HCT116 (cell line): ENCODE measurements around the gene INPP5B. TPM values are rescaled to one million over a fixed set of nuclear protein-coding genes. Genes with fewer than 3 reads are reported as not detected.

Experiments used
- ATAC-seq: fragments of 200-7000 bp; cut with Tn5 transposase; 2 replicates; pipeline ENCODE4 v1.9.1; 2020; ENCODE audit warnings: mild to moderate bottlenecking, moderate library complexity
- BruUV-seq: library from RNA; stranded (reverse); fragments of 400-500 nt; replicated peaks from 2 replicates; lab custom pipeline; 2021; lab: Mats Ljungman, UMichigan
- CTCF ChIA-PET: fragments of 300-600 bp; sonication (Branson Sonifier 250); formaldehyde crosslinking; loops from one replicate; lab custom pipeline; 2021; ENCODE audit warnings: antibody characterized with exemption; lab: Charles Lee
- POLR2A ChIA-PET: fragments of 300-600, 350-600 bp; sonication (Branson Sonifier 250); formaldehyde crosslinking; loops from one replicate; lab custom pipeline; 2021; ENCODE audit warnings: antibody characterized with exemption; lab: Charles Lee
- RAD21 ChIA-PET, 2 experiments: fragments of 300-600 bp; sonication (Branson Sonifier 250); formaldehyde crosslinking; loops; one replicate each; lab custom pipeline; 2023; ENCODE audit warnings: low total read pairs in 2 of 2; ENCODE audit not compliant: uncharacterized antibody in 2 of 2, unreplicated experiment in 2 of 2, low non-redundant PET in 1 of 2; lab: Charles Lee
- DNase-seq: peaks from one replicate; pipeline ENCODE4 v3.0.0-alpha.2; 2010; ENCODE audit warnings: low read depth, low spot score
- H2AFZ ChIP-seq: fragments of 200-600 bp; shearing (Covaris generic), sonication (generic); 2 replicates; pipeline ENCODE4 v1.6.1; 2017; ENCODE audit warnings: low read depth, mixed run types, mixed read lengths, antibody characterized with exemption, low read length; ENCODE audit not compliant: poor library complexity, severe bottlenecking
- H3K27ac ChIP-seq: 2 replicates; pipeline ENCODE4 v1.5.1; 2012; ENCODE audit warnings: low read depth, low read length
- H3K27me3 ChIP-seq: fragments of 200-600 bp; sonication (generic); 2 replicates; pipeline ENCODE4 v1.6.1; 2016; ENCODE audit warnings: mixed run types, low read length, mixed read lengths; ENCODE audit not compliant: insufficient read depth
- H3K36me3 ChIP-seq, 2 experiments: fragments of 200-500 bp in 1 of 2; fragments of 200-600 bp in 1 of 2; sonication (Bioruptor generic) in 1 of 2; sonication (generic) in 1 of 2; 2 replicates each; pipeline versions ENCODE4 v1.5.1 to v1.6.1; 2014 to 2016; ENCODE audit warnings: low read length in 2 of 2, inconsistent platforms in 1 of 2, mixed read lengths in 1 of 2, mixed run types in 1 of 2; ENCODE audit not compliant: insufficient read depth in 2 of 2, control insufficient read depth in 1 of 2
- H3K4me1 ChIP-seq, 2 experiments: fragments of 200-600 bp in 1 of 2; sonication (generic) in 1 of 2; 2 replicates each; pipeline versions ENCODE4 v1.5.1 to v1.6.1; 2012 to 2017; ENCODE audit warnings: low read length in 2 of 2, inconsistent platforms in 1 of 2, mild to moderate bottlenecking in 1 of 2, mixed read lengths in 1 of 2, mixed run types in 1 of 2, moderate library complexity in 1 of 2; ENCODE audit not compliant: insufficient read depth in 2 of 2, control insufficient read depth in 1 of 2
- H3K4me2 ChIP-seq: fragments of 200-600 bp; sonication (generic); 2 replicates; pipeline ENCODE4 v1.6.1; 2017; ENCODE audit warnings: mixed run types, low read length, mixed read lengths
- H3K4me3 ChIP-seq, 2 experiments: fragments of 200-600 bp in 1 of 2; sonication (generic) in 1 of 2; replicated peaks in 1 of 2; 2 replicates each; pipeline ENCODE4 v1.5.1; 2011 to 2016; ENCODE audit warnings: low read length in 2 of 2, control low read depth in 1 of 2, low read depth in 1 of 2, mild to moderate bottlenecking in 1 of 2, mixed read lengths in 1 of 2, mixed run types in 1 of 2
- H3K79me2 ChIP-seq: fragments of 200-600 bp; sonication (generic); 2 replicates; pipeline ENCODE4 v1.6.1; 2017; ENCODE audit warnings: mild to moderate bottlenecking, mixed run types, low read length, moderate library complexity, mixed read lengths; ENCODE audit not compliant: insufficient read depth
- H3K9ac ChIP-seq: fragments of 200-600 bp; sonication (generic); 2 replicates; pipeline ENCODE4 v1.6.1; 2016; ENCODE audit warnings: low read length, mixed read lengths
- H3K9me2 ChIP-seq: fragments of 200-600 bp; sonication (generic), shearing (Covaris generic); 2 replicates; pipeline ENCODE4 v1.6.1; 2017; ENCODE audit warnings: mixed run types, mild to moderate bottlenecking, moderate library complexity; ENCODE audit not compliant: insufficient read depth
- H3K9me3 ChIP-seq, 2 experiments: fragments of 200-500 bp in 1 of 2; fragments of 200-600 bp in 1 of 2; sonication (Bioruptor generic) in 1 of 2; sonication (generic) in 1 of 2; 2 replicates each; pipeline ENCODE4 v1.6.1; 2014 to 2017; ENCODE audit warnings: low read length in 2 of 2, mixed read lengths in 2 of 2, inconsistent platforms in 1 of 2, low read depth in 1 of 2, mild to moderate bottlenecking in 1 of 2, mixed run types in 1 of 2, moderate library complexity in 1 of 2; ENCODE audit not compliant: control insufficient read depth in 1 of 2, insufficient read depth in 1 of 2
- H4K20me1 ChIP-seq: fragments of 200-600 bp; sonication (generic), shearing (Covaris generic); 2 replicates; pipeline ENCODE4 v1.6.1; 2017; ENCODE audit warnings: mixed run types, mild to moderate bottlenecking, moderate library complexity; ENCODE audit not compliant: insufficient read depth
- CBX3 ChIP-seq: IDR thresholded peaks from 2 replicates; pipeline ENCODE4 v1.6.1; 2012; ENCODE audit warnings: low read depth
- EZH2phosphoT487 ChIP-seq: fragments of 200-600 bp; IDR thresholded peaks from 2 replicates; pipeline ENCODE4 v1.6.1; 2018; ENCODE audit warnings: antibody characterized with exemption, borderline replicate concordance
- JUND ChIP-seq: IDR thresholded peaks from 2 replicates; pipeline ENCODE4 v1.6.1; 2012
- POLR2A ChIP-seq: IDR thresholded peaks from 2 replicates; pipeline ENCODE4 v1.7.0; 2011; ENCODE audit warnings: borderline replicate concordance; ENCODE audit not compliant: insufficient read depth, insufficient read length; ENCODE audit errors: extremely low read depth
- RAD21 ChIP-seq: IDR thresholded peaks from 2 replicates; pipeline ENCODE4 v1.6.1; 2012; ENCODE audit warnings: low read depth, mild to moderate bottlenecking
- SIN3A ChIP-seq: IDR thresholded peaks from 2 replicates; pipeline ENCODE4 v1.6.1; 2012; ENCODE audit warnings: low read depth
- YY1 ChIP-seq: IDR thresholded peaks from 2 replicates; pipeline ENCODE4 v1.6.1; 2011; ENCODE audit warnings: low read length, low read depth, moderate library complexity, mild to moderate bottlenecking; ENCODE audit not compliant: insufficient replicate concordance; ENCODE audit errors: extremely low read depth
- ZBTB33 ChIP-seq: IDR thresholded peaks from 2 replicates; pipeline ENCODE4 v1.6.1; 2011; ENCODE audit warnings: mild to moderate bottlenecking, low read length, moderate library complexity; ENCODE audit not compliant: insufficient replicate concordance; ENCODE audit errors: extremely low read depth
- intact Hi-C: fragments of 100-400 bp; cut with micrococcal nuclease; formaldehyde crosslinking; loops from 2 replicates; pipeline ENCODE4 v1.10.0; 2022
- total RNA-seq: library from RNA; stranded (reverse); gene quantifications from one replicate; pipeline ENCODE4 v1.2.1, GENCODE V29; 2021; ENCODE audit not compliant: unreplicated experiment

The INPP5B gene
- total RNA-seq, 1 experiment from 2014 or later = 20.8 TPM

GRCh38 chr1:37831109-37831508 is 115.7 kb downstream of the INPP5B start:
- Histone ChIP-seq H3K4me3 (no peak overlapping the region), H3K36me3 (peaks cover 26 to 35% of the 10 kb centered on the region in 2 experiments), H3K9me2 (no peaks in the 10 kb centered on the region), H2AFZ (no peak overlapping the region), H3K4me1 (peaks cover 0 to 2% of the 10 kb centered on the region in 2 experiments; a peak in 1 of 4 replicates), H3K4me2 (no peak overlapping the region), H3K79me2 (no peaks in the 10 kb centered on the region), H3K27me3 (no peaks in the 10 kb centered on the region), H3K9me3 (no peaks in the 10 kb centered on the region), H3K27ac (no peak overlapping the region), H3K9ac (no peak overlapping the region), H4K20me1 (no peaks in the 10 kb centered on the region)
- intact Hi-C loops = no loop called here
- POLR2A ChIA-PET = no interaction called here
- TF ChIP-seq CBX3 = no peak
- TF ChIP-seq JUND = no peak
- no peak for TF ChIP-seq SIN3A
- no peak for TF ChIP-seq ZBTB33
- TF ChIP-seq RAD21 = no peak
- no peak for TF ChIP-seq YY1
- TF ChIP-seq EZH2phosphoT487 = no peak
- no peak for TF ChIP-seq POLR2A
- CTCF ChIA-PET = no interaction called here
- BruUV-seq = no TSS peak
- ATAC-seq (no peak), DNase-seq (no peak)
- RAD21 ChIA-PET = no interaction called here
